IPS-18a (cell line): ENCODE measurements around the gene DNM3.

Source experiments
- H3K27ac ChIP-seq: one replicate; pipeline ENCODE4 v1.5.1; 2013; ENCODE audit warnings: low read length
- H3K27me3 ChIP-seq: one replicate; pipeline ENCODE4 v1.6.1; 2013; ENCODE audit warnings: mild to moderate bottlenecking, low read length; ENCODE audit not compliant: control insufficient read depth, insufficient read depth
- H3K36me3 ChIP-seq: one replicate; pipeline ENCODE4 v1.6.1; 2013; ENCODE audit warnings: low read depth, low read length; ENCODE audit not compliant: control insufficient read depth
- H3K4me1 ChIP-seq: one replicate; pipeline ENCODE4 v1.6.1; 2013; ENCODE audit warnings: low read depth, low read length; ENCODE audit not compliant: control insufficient read depth
- H3K4me3 ChIP-seq: one replicate; pipeline ENCODE4 v1.5.1; 2013; ENCODE audit warnings: low read length
- H3K9ac ChIP-seq: one replicate; pipeline ENCODE4 v1.6.1; 2013; ENCODE audit warnings: mild to moderate bottlenecking, low read length, moderate library complexity
- H3K9me3 ChIP-seq: one replicate; pipeline ENCODE4 v1.6.1; 2013; ENCODE audit warnings: low read depth, low read length; ENCODE audit not compliant: control insufficient read depth

The DNM3 gene

GRCh38 chr1:172388490-172388889, 547.2 kb downstream of the DNM3 start:
- H3K27me3 ChIP-seq, result peaks cover 6% of the 10 kb centered on the region
- no peak overlapping the region for H3K4me3 ChIP-seq
- no peak overlapping the region for H3K27ac ChIP-seq
- H3K36me3 ChIP-seq, result no peaks in the 10 kb centered on the region
- peaks cover 21% of the 10 kb centered on the region for H3K4me1 ChIP-seq
- no peaks in the 10 kb centered on the region for H3K9me3 ChIP-seq
- H3K9ac ChIP-seq, result no peak overlapping the region

GRCh38 chr1:172390301-172390682, 549.0 kb downstream of the DNM3 start:
- no peaks in the 10 kb centered on the region for H3K9me3 ChIP-seq
- peaks cover 6% of the 10 kb centered on the region for H3K27me3 ChIP-seq
- H3K27ac ChIP-seq, result no peak overlapping the region
- H3K36me3 ChIP-seq, result no peaks in the 10 kb centered on the region
- H3K4me3 ChIP-seq, result no peak overlapping the region
- H3K9ac ChIP-seq, result no peak overlapping the region
- peaks cover 24% of the 10 kb centered on the region for H3K4me1 ChIP-seq

DNA sequence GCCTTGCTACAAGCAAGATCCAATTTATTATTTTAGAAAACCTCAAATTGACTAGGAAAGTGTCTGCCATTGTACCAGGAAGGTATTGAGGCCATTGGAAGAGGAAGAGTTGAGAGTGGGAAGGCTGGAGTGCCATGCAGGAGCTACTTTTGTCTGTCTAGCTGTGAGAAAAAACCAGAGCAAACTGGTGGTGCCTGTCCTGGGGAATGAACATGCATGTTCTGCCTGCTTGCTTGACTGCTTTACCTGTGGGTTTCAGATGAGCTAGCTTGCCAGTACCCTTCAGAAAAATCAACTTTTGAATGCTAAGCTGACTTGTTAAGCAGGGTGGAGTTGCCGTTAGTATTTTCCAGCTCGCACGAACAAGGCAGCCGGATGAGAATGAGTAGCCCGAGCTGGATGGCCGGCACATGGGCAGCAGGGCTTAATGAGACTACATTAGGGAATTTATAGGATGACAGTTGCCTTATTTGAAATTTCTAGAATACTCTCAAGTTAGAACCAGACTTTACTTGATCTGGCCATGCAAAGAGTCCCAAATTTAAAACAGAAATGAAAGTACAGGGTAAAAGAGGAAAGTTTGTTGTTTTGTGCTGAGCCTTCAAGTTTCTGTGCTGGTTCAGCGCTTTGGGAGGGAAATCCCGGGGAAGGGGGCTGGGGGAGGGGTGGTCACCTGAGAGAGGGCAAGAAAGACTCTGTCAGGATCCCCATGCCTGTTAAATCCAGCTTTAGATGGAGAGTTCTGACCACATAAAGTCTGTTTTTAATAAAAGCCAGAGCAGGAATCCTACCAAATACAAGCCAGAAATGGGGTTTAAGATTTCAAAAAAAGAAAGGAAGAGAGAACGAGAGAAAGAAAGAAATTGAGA, 549.6 kb downstream of the DNM3 start:
- Histone ChIP-seq H3K9me3 (no peaks in the 10 kb centered on the region), H3K9ac (no peak overlapping the region), H3K36me3 (no peaks in the 10 kb centered on the region), H3K27ac (no peak overlapping the region), H3K27me3 (peaks cover 6% of the 10 kb centered on the region), H3K4me3 (no peak overlapping the region), H3K4me1 (peaks cover 30% of the 10 kb centered on the region)

DNA sequence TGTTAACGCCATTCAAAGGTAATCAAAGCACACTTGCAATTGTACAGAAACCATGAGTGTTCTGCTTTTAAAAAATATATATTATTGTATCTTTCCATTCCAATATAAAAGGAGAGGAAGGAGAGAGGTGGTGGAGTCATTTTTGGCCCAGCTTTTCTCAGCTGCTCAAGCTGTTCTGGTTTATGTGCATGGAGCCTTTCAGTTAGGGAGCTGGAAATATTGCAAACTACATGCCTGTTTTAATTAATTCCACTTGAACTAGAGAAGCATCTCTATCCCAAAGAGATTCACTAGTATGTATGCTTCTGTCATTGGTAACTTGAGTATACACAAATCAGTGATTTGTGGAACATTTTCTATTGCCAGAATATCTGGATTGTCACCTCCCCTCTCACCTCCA, 550.7 kb downstream of the DNM3 start:
- no peak overlapping the region for H3K9ac ChIP-seq
- no peaks in the 10 kb centered on the region for H3K9me3 ChIP-seq
- H3K4me1 ChIP-seq, result peaks cover 31% of the 10 kb centered on the region
- H3K36me3 ChIP-seq, result no peaks in the 10 kb centered on the region
- H3K4me3 ChIP-seq, result no peak overlapping the region
- no peak overlapping the region for H3K27ac ChIP-seq
- peaks cover 6% of the 10 kb centered on the region for H3K27me3 ChIP-seq

- H3K9me3 ChIP-seq, result no peaks in the 10 kb centered on the region
- H3K4me3 ChIP-seq, result no peak overlapping the region
- H3K27ac ChIP-seq, result no peak overlapping the region
- H3K36me3 ChIP-seq, result no peaks in the 10 kb centered on the region
- H3K9ac ChIP-seq, result no peak overlapping the region
- peaks cover 6% of the 10 kb centered on the region for H3K27me3 ChIP-seq
- H3K4me1 ChIP-seq, result peaks cover 31% of the 10 kb centered on the region
Observed at GRCh38 chr1:172393354-172393753, 552.1 kb downstream of the DNM3 start.

GRCh38 chr1:172394141-172394751, 552.9 kb downstream of the DNM3 start:
- peaks cover 35% of the 10 kb centered on the region for H3K4me1 ChIP-seq
- H3K36me3 ChIP-seq, result no peaks in the 10 kb centered on the region
- no peak overlapping the region for H3K9ac ChIP-seq
- H3K27me3 ChIP-seq, result peaks cover 6% of the 10 kb centered on the region
- H3K4me3 ChIP-seq, result no peak overlapping the region
- H3K27ac ChIP-seq, result no peak overlapping the region
- no peaks in the 10 kb centered on the region for H3K9me3 ChIP-seq

- Histone ChIP-seq H3K4me1 (peaks cover 36% of the 10 kb centered on the region), H3K27ac (no peak overlapping the region), H3K27me3 (peaks cover 6% of the 10 kb centered on the region), H3K36me3 (no peaks in the 10 kb centered on the region), H3K9me3 (no peaks in the 10 kb centered on the region), H3K4me3 (no peak overlapping the region), H3K9ac (no peak overlapping the region)
Observed at GRCh38 chr1:172394811-172395210, 553.5 kb downstream of the DNM3 start.

DNA sequence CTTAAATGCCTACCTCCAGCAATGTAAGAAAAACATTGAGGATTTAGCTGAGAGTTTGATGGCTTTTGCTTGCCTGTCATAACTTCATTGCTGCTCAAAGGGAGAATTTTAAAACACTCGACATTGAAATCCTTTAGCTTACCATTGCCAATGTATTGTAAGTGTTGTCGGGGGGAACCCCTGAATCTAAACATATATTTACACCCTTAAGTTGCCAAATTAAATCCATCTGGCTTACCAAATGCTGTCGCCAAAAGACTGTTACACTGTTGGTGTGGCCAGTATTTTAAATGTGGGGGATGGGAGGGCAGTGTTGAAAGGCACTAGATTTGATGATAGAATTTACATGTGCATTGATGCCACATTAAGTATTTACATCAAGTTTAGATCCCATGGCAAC, 554.3 kb downstream of the DNM3 start:
- no peak overlapping the region for H3K4me3 ChIP-seq
- peaks cover 34% of the 10 kb centered on the region for H3K4me1 ChIP-seq
- H3K27ac ChIP-seq, result no peak overlapping the region
- H3K36me3 ChIP-seq, result no peaks in the 10 kb centered on the region
- H3K9ac ChIP-seq, result no peak overlapping the region
- no peaks in the 10 kb centered on the region for H3K9me3 ChIP-seq
- peaks cover 4% of the 10 kb centered on the region for H3K27me3 ChIP-seq

DNA sequence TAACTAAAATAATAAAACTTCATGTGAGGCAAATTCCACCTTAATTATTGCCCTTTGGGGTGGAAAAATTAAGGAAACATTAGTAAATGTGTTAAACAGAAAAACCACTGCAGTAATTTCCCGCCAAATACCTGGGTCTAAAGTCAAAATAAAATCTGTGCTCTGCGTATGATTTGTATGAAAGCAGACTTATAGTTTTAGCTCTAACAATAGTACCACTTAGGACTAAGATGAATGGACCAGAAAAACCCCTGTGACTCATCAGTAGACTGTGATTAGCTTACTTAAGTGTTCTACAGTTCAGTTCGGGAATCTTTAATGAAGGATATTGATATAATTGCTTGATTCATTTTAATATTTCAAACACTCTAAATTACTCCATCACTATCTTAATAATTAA, 555.9 kb downstream of the DNM3 start:
- Histone ChIP-seq H3K36me3 (no peaks in the 10 kb centered on the region), H3K9ac (no peak overlapping the region), H3K4me1 (peaks cover 24% of the 10 kb centered on the region), H3K27me3 (no peaks in the 10 kb centered on the region), H3K4me3 (no peak overlapping the region), H3K27ac (no peak overlapping the region), H3K9me3 (no peaks in the 10 kb centered on the region)

DNA sequence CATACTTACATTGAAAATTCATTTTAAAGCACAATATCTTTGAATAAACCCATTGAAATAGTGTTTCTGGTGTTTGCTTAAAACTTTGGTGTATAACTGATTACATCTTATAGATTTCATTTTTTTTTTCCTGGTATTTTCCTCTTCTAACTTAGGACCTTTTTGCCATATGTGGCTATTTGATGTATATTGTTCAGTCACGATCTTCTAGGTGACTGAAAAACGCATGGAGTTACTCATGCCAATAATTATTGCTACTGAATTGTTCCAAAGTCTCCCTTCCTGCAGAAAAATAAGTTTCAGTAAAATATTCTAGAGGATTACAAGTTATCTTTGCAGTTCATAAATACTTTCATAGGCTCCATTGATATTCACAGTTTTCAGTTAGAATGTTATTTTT, 556.3 kb downstream of the DNM3 start:
- Histone ChIP-seq H3K27ac (no peak overlapping the region), H3K36me3 (no peaks in the 10 kb centered on the region), H3K4me1 (peaks cover 24% of the 10 kb centered on the region), H3K27me3 (no peaks in the 10 kb centered on the region), H3K4me3 (no peak overlapping the region), H3K9me3 (no peaks in the 10 kb centered on the region), H3K9ac (no peak overlapping the region)

- Histone ChIP-seq H3K9me3 (no peaks in the 10 kb centered on the region), H3K4me3 (no peak overlapping the region), H3K9ac (no peak overlapping the region), H3K4me1 (peaks cover 24% of the 10 kb centered on the region), H3K27me3 (no peaks in the 10 kb centered on the region), H3K27ac (no peak overlapping the region), H3K36me3 (no peaks in the 10 kb centered on the region)
Observed at GRCh38 chr1:172398193-172398592, 556.9 kb downstream of the DNM3 start.
